SK-MEL-5 (cell line): ENCODE results near the gene USP17L24. TPM values are rescaled to one million over a fixed set of nuclear protein-coding genes. Genes with fewer than 3 reads are reported as not detected.
"Not testable (repeated sequence)": the region's sequence is repeated elsewhere in the genome, so short reads cannot be mapped to it uniquely, and the experiment has no call there.

Source experiments
- DNase-seq: peaks from one replicate; pipeline ENCODE4 v3.0.0-alpha.2; 2016; ENCODE audit warnings: low read depth, low spot score
- in situ Hi-C: cut with HindIII; loops from 2 replicates; pipeline ENCODE4 v1.10.0; 2016; ENCODE audit warnings: low sequenced_read_pairs, high pct_unique_total_duplicates, low pct_unique_long_range_greater_than_20kb
- polyA plus RNA-seq, 2 experiments: library from polyadenylated mRNA; depleted of rRNA; stranded (reverse); fragments of >200 nt; gene quantifications; 2 replicates each; pipeline ENCODE4 v1.2.3, GENCODE V29; 2015
- total RNA-seq: library from RNA; depleted of rRNA; stranded (reverse); fragments of >200 nt; shearing (Covaris generic); gene quantifications from 2 replicates; pipeline ENCODE4 v1.2.3, GENCODE V29; 2014; rRNA removed

Gene USP17L24, protein sequence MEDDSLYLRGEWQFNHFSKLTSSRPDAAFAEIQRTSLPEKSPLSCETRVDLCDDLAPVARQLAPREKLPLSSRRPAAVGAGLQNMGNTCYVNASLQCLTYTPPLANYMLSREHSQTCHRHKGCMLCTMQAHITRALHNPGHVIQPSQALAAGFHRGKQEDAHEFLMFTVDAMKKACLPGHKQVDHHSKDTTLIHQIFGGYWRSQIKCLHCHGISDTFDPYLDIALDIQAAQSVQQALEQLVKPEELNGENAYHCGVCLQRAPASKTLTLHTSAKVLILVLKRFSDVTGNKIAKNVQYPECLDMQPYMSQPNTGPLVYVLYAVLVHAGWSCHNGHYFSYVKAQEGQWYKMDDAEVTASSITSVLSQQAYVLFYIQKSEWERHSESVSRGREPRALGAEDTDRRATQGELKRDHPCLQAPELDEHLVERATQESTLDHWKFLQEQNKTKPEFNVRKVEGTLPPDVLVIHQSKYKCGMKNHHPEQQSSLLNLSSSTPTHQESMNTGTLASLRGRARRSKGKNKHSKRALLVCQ
- total RNA-seq = not detected in 2 replicates
- polyA plus RNA-seq (2015; cell fraction: cytosol; rRNA removed) = not detected in 2 replicates
- not detected in 2 replicates for polyA plus RNA-seq (2015; cell fraction: nucleus; rRNA removed)

DNA sequence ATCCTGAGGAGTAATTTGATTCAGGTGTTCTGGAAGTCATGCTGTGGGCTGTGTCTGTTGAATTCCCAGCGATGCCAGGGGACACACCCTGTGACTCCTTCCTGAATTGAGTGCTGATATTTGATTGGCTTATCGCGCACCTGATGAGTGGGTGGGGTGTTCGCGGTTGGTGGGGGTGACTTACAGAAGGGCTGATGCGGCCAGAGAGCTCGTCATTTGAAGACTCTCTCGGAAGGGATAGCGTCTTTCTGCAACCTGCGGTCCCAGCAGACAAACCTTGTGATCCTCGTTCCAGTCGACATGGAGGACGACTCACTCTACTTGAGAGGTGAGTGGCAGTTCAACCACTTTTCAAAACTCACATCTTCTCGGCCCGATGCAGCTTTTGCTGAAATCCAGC lies at the start of gene USP17L24:
USP17L24 (plus strand) TSS at position 301 of the 400 bp plus-strand sequence; CDS start at position 301, 0 bp downstream.
- DNase-seq, in situ Hi-C loops: not testable (repeated sequence)

DNA sequence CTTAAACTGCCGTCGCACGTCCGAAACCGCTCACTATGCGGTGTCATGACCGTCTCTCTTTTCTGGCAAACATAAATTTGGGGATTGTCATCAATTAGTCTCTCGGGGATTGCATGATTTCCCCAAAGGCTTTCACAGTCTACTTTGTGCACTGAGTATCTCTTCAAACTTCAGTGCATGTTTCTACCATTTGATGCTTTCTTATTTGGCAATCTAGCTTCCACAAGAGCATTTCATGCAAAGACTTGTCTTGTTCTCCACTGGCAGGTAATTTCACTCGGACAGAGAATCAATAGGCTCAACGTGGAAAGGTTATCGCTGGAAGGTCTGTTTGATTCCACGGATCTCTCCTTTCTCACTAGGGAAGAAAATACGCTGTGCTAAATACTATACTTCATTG lies 774 bp upstream of the USP17L24 start:
- in situ Hi-C loops, DNase-seq: not testable (repeated sequence)

DNA sequence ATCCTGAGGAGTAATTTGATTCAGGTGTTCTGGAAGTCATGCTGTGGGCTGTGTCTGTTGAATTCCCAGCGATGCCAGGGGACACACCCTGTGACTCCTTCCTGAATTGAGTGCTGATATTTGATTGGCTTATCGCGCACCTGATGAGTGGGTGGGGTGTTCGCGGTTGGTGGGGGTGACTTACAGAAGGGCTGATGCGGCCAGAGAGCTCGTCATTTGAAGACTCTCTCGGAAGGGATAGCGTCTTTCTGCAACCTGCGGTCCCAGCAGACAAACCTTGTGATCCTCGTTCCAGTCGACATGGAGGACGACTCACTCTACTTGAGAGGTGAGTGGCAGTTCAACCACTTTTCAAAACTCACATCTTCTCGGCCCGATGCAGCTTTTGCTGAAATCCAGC lies 4.6 kb downstream of the USP17L24 start, which contains the start of gene USP17L25:
USP17L25 (plus strand) TSS at position 301 of the 400 bp plus-strand sequence; CDS start at position 301, 0 bp downstream.
- in situ Hi-C loops, DNase-seq: not testable (repeated sequence)

DNA sequence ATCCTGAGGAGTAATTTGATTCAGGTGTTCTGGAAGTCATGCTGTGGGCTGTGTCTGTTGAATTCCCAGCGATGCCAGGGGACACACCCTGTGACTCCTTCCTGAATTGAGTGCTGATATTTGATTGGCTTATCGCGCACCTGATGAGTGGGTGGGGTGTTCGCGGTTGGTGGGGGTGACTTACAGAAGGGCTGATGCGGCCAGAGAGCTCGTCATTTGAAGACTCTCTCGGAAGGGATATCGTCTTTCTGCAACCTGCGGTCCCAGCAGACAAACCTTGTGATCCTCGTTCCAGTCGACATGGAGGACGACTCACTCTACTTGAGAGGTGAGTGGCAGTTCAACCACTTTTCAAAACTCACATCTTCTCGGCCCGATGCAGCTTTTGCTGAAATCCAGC lies 9.4 kb downstream of the USP17L24 start, which contains the start of gene USP17L26:
USP17L26 (plus strand) TSS at position 301 of the 400 bp plus-strand sequence; CDS start at position 301, 0 bp downstream.
- in situ Hi-C loops, DNase-seq: not testable (repeated sequence)

DNA sequence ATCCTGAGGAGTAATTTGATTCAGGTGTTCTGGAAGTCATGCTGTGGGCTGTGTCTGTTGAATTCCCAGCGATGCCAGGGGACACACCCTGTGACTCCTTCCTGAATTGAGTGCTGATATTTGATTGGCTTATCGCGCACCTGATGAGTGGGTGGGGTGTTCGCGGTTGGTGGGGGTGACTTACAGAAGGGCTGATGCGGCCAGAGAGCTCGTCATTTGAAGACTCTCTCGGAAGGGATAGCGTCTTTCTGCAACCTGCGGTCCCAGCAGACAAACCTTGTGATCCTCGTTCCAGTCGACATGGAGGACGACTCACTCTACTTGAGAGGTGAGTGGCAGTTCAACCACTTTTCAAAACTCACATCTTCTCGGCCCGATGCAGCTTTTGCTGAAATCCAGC lies 14.1 kb downstream of the USP17L24 start, which contains the start of gene USP17L5:
USP17L5 (plus strand) TSS at position 301 of the 400 bp plus-strand sequence; CDS start at position 301, 0 bp downstream.
- in situ Hi-C loops, DNase-seq: not testable (repeated sequence)

DNA sequence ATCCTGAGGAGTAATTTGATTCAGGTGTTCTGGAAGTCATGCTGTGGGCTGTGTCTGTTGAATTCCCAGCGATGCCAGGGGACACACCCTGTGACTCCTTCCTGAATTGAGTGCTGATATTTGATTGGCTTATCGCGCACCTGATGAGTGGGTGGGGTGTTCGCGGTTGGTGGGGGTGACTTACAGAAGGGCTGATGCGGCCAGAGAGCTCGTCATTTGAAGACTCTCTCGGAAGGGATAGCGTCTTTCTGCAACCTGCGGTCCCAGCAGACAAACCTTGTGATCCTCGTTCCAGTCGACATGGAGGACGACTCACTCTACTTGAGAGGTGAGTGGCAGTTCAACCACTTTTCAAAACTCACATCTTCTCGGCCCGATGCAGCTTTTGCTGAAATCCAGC lies 18.9 kb downstream of the USP17L24 start, which contains the start of gene USP17L27:
USP17L27 (plus strand) TSS at position 301 of the 400 bp plus-strand sequence; CDS start at position 301, 0 bp downstream.
- in situ Hi-C loops, DNase-seq: not testable (repeated sequence)

DNA sequence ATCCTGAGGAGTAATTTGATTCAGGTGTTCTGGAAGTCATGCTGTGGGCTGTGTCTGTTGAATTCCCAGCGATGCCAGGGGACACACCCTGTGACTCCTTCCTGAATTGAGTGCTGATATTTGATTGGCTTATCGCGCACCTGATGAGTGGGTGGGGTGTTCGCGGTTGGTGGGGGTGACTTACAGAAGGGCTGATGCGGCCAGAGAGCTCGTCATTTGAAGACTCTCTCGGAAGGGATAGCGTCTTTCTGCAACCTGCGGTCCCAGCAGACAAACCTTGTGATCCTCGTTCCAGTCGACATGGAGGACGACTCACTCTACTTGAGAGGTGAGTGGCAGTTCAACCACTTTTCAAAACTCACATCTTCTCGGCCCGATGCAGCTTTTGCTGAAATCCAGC lies 23.6 kb downstream of the USP17L24 start, which contains the start of gene USP17L28:
USP17L28 (plus strand) TSS at position 301 of the 400 bp plus-strand sequence; CDS start at position 301, 0 bp downstream.
- DNase-seq, in situ Hi-C loops: not testable (repeated sequence)

DNA sequence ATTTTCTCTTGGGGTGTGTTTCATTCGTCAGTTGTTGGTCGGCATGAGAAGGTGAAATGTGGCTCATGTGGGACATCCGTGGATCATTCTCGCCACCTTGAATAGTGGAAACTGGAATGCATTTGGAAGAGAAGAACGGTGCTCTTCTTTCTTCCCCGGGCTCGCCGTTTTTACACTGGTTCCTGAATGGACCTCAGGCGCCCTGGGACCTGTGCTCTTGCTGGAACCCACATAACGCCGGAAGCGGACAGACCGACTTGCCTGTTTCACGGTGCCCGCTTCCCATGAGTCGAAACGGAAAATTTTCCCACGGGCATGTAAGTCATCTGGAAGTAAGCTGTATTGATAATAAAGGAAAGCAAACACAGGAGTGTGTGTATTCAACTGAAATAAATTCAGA lies 25.9 kb downstream of the USP17L24 start:
- in situ Hi-C loops, DNase-seq: not testable (repeated sequence)

DNA sequence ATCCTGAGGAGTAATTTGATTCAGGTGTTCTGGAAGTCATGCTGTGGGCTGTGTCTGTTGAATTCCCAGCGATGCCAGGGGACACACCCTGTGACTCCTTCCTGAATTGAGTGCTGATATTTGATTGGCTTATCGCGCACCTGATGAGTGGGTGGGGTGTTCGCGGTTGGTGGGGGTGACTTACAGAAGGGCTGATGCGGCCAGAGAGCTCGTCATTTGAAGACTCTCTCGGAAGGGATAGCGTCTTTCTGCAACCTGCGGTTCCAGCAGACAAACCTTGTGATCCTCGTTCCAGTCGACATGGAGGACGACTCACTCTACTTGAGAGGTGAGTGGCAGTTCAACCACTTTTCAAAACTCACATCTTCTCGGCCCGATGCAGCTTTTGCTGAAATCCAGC lies 28.4 kb downstream of the USP17L24 start, which contains the start of gene USP17L29:
USP17L29 (plus strand) TSS at position 301 of the 400 bp plus-strand sequence; CDS start at position 301, 0 bp downstream.
- in situ Hi-C loops, DNase-seq: not testable (repeated sequence)

DNA sequence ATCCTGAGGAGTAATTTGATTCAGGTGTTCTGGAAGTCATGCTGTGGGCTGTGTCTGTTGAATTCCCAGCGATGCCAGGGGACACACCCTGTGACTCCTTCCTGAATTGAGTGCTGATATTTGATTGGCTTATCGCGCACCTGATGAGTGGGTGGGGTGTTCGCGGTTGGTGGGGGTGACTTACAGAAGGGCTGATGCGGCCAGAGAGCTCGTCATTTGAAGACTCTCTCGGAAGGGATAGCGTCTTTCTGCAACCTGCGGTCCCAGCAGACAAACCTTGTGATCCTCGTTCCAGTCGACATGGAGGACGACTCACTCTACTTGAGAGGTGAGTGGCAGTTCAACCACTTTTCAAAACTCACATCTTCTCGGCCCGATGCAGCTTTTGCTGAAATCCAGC lies 37.9 kb downstream of the USP17L24 start, which contains the start of gene USP17L30:
USP17L30 (plus strand) TSS at position 301 of the 400 bp plus-strand sequence; CDS start at position 301, 0 bp downstream.
- DNase-seq, in situ Hi-C loops: not testable (repeated sequence)

Other genes with a start within 250 kb of the USP17L24 start
- gene FAM90A26, start 154.8 kb upstream of the USP17L24 start, total RNA-seq = not detected in 2 replicates
- not detected in 2 replicates for gene USP17L10, start 114.5 kb upstream of the USP17L24 start, total RNA-seq
- not detected in 2 replicates for gene USP17L11, start 109.8 kb upstream of the USP17L24 start, total RNA-seq
- gene USP17L12, start 105.0 kb upstream of the USP17L24 start, total RNA-seq = not detected in 2 replicates
- not detected in 2 replicates for gene USP17L13, start 100.3 kb upstream of the USP17L24 start, total RNA-seq
- not detected in 2 replicates for gene USP17L15, start 90.8 kb upstream of the USP17L24 start, total RNA-seq
- gene USP17L17, start 81.3 kb upstream of the USP17L24 start, total RNA-seq = not detected in 2 replicates
- gene USP17L18, start 76.5 kb upstream of the USP17L24 start, total RNA-seq = not detected in 2 replicates
- gene USP17L19, start 71.8 kb upstream of the USP17L24 start, total RNA-seq = not detected in 2 replicates
- not detected in 2 replicates for gene USP17L20, start 67.0 kb upstream of the USP17L24 start, total RNA-seq
- gene USP17L21, start 62.3 kb upstream of the USP17L24 start, total RNA-seq = not detected in 2 replicates
- not detected in 2 replicates for gene USP17L22, start 57.5 kb upstream of the USP17L24 start, total RNA-seq
- gene USP17L25, start 4.7 kb downstream of the USP17L24 start, total RNA-seq = not detected in 2 replicates
- gene USP17L26, start 9.5 kb downstream of the USP17L24 start, total RNA-seq = not detected in 2 replicates
- not detected in 2 replicates for gene USP17L5, start 14.2 kb downstream of the USP17L24 start, total RNA-seq
- not detected in 2 replicates for gene USP17L27, start 19.0 kb downstream of the USP17L24 start, total RNA-seq
- not detected in 2 replicates for gene USP17L28, start 23.7 kb downstream of the USP17L24 start, total RNA-seq
- not detected in 2 replicates for gene USP17L29, start 28.5 kb downstream of the USP17L24 start, total RNA-seq
- gene USP17L30, start 38.0 kb downstream of the USP17L24 start, total RNA-seq = not detected in 2 replicates
- gene DEFB131A, start 119.2 kb downstream of the USP17L24 start, total RNA-seq = not detected in 2 replicates